Choroid plexus epithelial cell (primary cell): Measurements from ENCODE around the gene SGSM1.
A peak's percentile ranks its signal among the peaks of the same experiment; 100 is the strongest.
"Not testable (repeated sequence)": the region's sequence is repeated elsewhere in the genome, so short reads cannot be mapped to it uniquely, and the experiment has no call there.

Experiments used
- DNase-seq: peaks from one replicate; pipeline ENCODE4 v3.0.0-alpha.2; 2010; ENCODE audit warnings: low read depth
- H3K4me3 ChIP-seq: 2 replicates; pipeline ENCODE4 v1.5.1; 2011; ENCODE audit warnings: low read depth, mild to moderate bottlenecking, control low read depth, low read length, moderate library complexity
- CTCF ChIP-seq: conservative IDR thresholded peaks from 2 replicates; pipeline ENCODE4 v1.5.1; 2011; ENCODE audit warnings: low read depth, mild to moderate bottlenecking, control low read depth, inconsistent platforms, low read length, moderate library complexity

Gene SGSM1

GRCh38 chr22:24830205-24830979 lies 24.4 kb downstream of the SGSM1 start:
- DNase-seq: no peak
- no peak for TF ChIP-seq CTCF
- no peak overlapping the region for H3K4me3 ChIP-seq

DNA sequence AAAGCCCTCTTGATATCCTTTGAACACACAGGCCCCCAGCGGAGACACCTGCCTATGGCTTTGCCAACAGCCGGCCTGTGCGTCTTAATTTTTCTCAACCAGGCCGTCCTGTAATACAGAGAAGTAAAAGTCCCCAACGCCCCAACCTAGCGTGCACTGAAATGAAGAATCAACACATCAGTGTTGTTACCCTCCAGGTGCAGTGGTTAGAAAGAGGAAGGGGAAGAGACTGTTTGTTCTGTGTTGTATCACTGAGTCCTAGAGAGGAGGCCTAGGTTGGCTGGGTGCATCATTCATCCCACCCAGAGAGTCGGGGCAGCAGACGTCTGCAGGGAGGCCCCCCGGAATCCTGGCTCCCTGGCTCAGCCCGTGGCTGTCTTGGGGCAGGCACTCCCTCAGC lies 25.7 kb downstream of the SGSM1 start:
- no peak overlapping the region for H3K4me3 ChIP-seq
- DNase-seq: no peak
- TF ChIP-seq CTCF: no peak

DNA sequence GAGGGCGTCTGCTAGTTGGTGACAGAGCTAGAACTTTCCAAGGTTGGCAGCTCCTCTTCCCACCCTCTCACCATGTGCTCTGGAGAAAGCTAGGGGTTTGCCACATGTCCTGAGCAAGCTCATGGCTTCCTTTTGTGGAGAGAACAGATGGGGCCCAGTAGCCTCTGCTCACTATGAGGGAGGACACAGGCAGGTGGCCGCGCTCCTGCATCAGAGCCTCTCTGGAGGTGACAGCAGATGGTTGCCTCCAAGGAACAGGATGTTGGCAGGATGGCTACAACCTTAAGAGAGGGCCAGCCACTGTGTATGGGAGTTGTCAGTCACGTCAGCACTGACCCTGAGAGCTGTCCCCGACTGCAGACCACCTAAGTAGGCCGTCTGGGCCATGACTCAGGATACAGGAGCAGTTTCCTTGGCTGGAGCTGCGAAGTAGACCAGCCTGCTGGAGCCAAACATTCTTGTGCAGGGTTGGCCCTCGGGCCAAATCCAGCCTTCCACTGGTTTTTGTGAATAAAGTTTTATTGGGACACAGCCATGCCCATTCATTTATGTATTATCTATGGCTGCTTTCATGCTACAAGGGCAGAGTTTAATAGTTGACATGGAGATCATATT lies 28.0 kb downstream of the SGSM1 start:
- DNase-seq: no peak
- H3K4me3 ChIP-seq: no peak overlapping the region
- TF ChIP-seq CTCF: no peak

GRCh38 chr22:24834845-24835570 lies 29.0 kb downstream of the SGSM1 start:
- no peak overlapping the region for H3K4me3 ChIP-seq
- TF ChIP-seq CTCF: peak; percentile 42
- DNase-seq: peak; percentile 31

DNA sequence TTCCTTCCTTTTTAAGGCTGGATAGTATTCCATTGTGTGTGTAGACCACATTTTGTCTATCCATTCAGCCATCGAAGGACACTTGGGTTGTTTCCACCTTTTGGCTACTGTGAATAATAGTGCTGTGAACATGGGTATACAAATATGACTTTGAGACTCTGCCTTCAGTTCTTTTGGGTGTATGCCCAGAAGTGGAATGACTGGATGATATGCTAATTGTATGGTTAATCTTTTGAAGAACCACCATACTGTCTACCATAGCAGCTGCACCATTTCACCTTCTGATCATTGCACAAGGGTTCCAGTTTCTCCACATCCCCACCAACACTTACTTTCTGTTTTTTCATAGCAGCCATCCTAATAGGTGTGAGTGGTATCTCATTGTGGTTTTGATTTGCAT lies 30.3 kb downstream of the SGSM1 start:
- peak; percentile 12 for DNase-seq
- no peak for TF ChIP-seq CTCF
- H3K4me3 ChIP-seq: no peak overlapping the region

GRCh38 chr22:24837517-24837916 lies 31.5 kb downstream of the SGSM1 start:
- DNase-seq: peak; percentile 11

More at GRCh38 chr22:24837517-24837916, 31.5 kb downstream of the SGSM1 start:
- not testable (repeated sequence) for H3K4me3 ChIP-seq
- peak; percentile 28 for TF ChIP-seq CTCF
